Measurements from ENCODE around the gene FAM174B.
"Not testable (repeated sequence)": the region's sequence is repeated elsewhere in the genome, so short reads cannot be mapped to it uniquely, and the experiment has no call there.

FAM174B gene

DNA sequence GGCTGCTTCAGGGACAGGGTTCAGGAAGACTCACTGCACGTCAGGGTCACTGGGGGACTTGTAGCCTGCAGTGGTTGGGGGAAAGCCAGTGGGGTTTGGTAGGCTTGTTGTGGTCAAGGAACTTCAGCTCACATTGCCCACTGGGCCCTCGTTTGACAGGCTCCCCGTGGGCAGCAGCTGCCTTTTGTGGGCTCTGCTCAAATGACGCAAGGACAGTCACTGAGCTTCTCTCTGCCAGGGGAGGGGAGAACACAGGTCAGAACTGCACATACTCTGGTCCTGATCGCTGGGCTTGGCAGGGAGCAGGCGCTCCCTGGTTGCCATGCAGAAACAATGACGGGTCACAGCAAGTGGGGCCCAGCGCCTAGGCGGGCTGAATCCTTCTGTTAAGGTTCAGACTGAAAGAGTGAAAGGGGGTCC lies 45.5 kb downstream of the FAM174B start:
- no peak for DNase-seq (ENCODE audit: low read depth)
- H3K4me3 ChIP-seq (ENCODE audit: low read depth, low read length), result no peak overlapping the region
- TF ChIP-seq, protein P1, sequence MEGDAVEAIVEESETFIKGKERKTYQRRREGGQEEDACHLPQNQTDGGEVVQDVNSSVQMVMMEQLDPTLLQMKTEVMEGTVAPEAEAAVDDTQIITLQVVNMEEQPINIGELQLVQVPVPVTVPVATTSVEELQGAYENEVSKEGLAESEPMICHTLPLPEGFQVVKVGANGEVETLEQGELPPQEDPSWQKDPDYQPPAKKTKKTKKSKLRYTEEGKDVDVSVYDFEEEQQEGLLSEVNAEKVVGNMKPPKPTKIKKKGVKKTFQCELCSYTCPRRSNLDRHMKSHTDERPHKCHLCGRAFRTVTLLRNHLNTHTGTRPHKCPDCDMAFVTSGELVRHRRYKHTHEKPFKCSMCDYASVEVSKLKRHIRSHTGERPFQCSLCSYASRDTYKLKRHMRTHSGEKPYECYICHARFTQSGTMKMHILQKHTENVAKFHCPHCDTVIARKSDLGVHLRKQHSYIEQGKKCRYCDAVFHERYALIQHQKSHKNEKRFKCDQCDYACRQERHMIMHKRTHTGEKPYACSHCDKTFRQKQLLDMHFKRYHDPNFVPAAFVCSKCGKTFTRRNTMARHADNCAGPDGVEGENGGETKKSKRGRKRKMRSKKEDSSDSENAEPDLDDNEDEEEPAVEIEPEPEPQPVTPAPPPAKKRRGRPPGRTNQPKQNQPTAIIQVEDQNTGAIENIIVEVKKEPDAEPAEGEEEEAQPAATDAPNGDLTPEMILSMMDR (conservative IDR thresholded peaks at IDR 0.05; ENCODE audit: low read depth, low read length), result no peak

DNA sequence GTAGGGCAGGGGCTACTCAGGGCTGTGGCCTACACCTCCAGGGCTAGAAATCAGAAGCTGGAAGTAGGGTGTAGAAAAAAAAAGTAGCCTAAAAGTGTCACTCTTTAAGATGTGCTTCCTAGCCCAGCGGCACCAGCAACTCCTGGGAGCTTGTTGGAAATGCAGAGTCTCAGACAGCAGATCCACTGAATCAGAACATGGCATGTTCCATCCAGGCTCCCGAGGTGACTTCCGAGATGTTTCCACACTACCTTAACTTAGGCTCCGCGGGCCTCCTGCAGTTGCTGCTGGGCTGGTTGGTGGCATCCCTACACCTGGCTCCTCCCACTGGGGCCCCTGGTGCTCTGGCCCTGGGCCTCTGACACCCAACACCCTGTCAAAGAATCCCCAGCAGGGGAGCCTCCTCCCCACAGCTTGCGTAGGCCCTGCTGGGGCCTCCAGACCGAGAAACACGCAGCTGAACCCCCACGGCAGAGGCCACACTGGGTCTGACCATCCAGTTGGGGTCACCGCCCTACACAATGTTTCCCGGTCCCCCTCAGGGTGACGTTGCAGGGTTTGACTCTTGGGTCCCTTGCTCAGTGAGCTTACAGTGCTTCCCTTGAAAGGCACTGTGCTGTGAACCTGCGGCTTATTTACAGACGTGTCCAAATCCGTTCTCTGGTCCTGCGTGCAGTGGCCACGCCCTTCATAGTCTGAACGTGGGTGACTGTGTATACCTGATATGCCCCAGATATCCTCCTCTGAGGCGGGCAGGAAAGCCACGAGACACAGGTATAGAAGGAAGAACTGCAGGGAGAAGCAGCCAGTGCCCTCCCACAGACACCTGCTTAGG lies 46.5 kb downstream of the FAM174B start:
- no peak overlapping the region for H3K4me3 ChIP-seq (ENCODE audit: low read depth, low read length)
- TF ChIP-seq, protein P1 (conservative IDR thresholded peaks at IDR 0.05; ENCODE audit: low read depth, low read length), result no peak
- no peak for DNase-seq (ENCODE audit: low read depth)

DNA sequence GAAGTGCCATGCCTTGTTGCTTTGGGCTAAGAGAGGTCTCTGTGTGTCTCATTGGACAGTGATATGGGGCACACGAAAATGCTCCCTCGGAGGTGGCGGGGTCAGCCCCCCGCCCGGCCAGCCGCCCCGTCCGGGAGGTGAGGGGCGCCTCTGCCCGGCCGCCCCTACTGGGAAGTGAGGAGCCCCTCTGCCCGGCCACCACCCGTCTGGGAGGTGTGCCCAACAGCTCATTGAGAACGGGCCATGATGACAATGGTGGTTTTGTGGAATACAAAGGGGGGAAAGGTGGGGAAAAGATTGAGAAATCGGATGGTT lies 48.8 kb downstream of the FAM174B start:
- H3K4me3 ChIP-seq (ENCODE audit: low read depth, low read length); DNase-seq (ENCODE audit: low read depth): not testable (repeated sequence)

DNA sequence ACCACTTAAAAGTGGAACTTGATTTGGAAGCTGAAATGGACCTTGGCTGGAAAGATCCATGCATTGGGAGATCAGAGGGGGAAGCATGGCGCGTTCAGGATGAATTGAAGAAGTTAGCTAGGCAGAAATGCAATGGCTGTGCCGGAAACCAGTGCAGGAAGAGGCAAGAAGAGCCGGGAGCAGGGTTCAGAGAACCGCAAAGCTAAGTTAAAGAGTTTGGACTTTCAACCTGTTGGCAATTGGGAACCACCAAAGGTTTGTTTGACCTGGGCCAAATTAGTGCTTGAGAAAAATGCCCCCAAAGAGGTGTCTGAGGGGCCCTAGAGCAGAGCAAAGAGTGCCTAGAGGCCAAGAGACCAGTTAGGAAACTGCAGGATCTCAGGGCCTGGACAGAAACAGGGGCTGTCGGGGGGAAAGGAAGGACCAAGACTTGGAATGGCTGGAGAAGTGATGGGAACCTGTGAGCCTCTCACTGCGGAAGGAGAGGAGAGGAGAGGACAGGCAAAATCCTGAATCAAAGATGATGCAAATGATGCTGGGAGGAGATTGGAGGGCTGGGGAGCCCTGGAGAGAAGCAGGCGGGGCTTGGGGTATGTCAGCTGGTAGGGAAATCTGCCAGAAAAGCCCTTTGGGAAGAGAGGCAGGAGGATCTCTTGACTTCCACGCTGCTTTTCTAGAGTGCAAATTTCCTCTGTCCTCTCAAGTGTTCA lies 49.3 kb downstream of the FAM174B start:
- H3K4me3 ChIP-seq (ENCODE audit: low read depth, low read length), result no peak overlapping the region
- TF ChIP-seq, protein P1 (conservative IDR thresholded peaks at IDR 0.05; ENCODE audit: low read depth, low read length), result no peak
- no peak for DNase-seq (ENCODE audit: low read depth)

DNA sequence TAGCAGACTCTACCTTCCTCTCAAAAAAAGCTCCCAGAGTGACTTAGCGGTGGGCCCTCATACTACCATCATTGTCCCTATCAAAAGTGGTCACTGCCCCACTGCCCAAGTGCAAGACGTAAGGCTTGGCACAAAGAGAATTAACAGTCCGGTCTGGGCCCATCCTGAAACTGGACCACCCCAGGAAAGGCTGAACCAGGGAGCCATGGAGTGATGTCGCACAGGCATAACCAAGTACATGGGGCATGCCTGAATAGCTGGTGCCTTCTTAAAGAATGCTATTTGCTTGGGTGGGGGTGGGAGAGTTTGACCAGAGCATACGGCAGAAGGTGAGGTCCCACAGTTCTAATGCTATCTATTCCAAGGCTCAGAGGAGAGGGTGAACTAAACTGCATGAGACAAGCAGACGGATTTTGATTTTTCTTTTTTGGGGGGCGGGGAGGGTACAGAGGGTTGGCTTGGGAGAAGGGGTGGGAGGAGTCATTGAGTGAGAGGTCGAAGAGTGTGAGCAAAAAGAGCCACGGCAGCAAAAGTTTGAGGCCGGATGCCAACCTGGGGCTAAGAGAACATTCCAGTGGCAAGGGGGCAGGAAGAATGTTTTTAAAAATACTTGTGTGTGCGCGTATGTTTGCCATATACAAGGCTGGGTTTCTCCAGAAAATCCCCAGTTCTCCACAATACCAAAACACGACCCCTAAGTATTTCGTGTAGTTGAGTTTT lies 50.2 kb downstream of the FAM174B start:
- DNase-seq (ENCODE audit: low read depth), result no peak
- H3K4me3 ChIP-seq (ENCODE audit: low read depth, low read length), result no peak overlapping the region
- TF ChIP-seq, protein P1 (conservative IDR thresholded peaks at IDR 0.05; ENCODE audit: low read depth, low read length), result no peak

DNA sequence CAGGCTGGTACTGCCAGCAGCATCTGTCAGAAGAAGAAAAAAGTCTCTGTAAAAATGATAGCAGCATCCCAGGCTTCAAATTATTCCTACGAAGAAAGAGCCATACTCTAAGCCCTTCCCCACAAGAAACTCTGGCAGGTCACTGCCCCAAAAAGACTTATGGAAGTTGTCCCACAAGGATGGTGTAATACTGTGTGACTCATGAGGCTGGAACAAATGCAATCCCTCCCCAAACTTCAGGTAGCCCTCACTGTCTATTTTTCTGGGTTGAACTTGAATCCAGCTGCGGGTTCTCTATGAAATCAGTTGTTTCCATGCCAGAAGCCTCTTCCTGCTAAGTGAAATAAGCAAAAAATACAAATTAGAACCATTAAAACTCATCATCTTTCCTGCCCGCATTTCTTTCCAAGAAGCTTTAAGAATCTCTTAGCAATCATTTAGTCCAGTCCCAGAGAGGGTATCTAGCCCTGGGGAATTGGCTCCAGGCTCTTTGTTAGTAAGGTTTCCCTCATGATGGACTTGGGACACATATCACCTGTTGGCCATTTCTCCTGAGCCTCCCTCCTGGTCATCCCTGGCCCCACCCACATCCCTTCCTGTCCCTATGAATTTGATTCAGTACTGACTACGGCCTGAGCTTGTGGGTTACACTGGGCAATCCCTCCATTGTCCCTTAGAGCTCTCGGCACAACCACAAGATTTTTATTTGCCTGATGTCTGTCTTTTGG lies 51.7 kb downstream of the FAM174B start:
- no peak for DNase-seq (ENCODE audit: low read depth)
- TF ChIP-seq, protein P1 (conservative IDR thresholded peaks at IDR 0.05; ENCODE audit: low read depth, low read length), result no peak
- H3K4me3 ChIP-seq (ENCODE audit: low read depth, low read length), result no peak overlapping the region

DNA sequence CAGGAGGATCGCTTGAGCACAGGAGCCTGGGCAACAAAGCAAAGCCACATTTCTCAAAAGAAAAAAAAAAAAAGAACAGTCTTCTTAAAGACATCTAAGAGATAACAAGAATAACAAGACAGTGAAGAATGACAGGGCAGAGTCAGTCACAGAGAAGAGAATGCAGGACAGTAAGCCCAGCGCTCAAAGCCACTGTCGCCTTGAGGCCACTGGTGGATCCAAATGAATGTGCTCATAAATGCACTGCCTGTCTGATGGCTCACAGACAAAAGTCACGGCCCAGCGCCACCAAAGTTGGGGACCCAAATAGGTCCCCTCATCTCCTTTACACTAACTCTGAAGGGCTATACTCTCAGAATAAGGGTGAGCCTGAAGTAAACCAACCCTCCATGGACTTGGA lies 52.3 kb downstream of the FAM174B start:
- TF ChIP-seq, protein P1 (conservative IDR thresholded peaks at IDR 0.05; ENCODE audit: low read depth, low read length), result no peak
- DNase-seq (ENCODE audit: low read depth), result no peak

More for the DNA sequence above, 52.3 kb downstream of the FAM174B start:
- H3K4me3 ChIP-seq (ENCODE audit: low read depth, low read length), result no peak overlapping the region
